Ovary (tissue), 9 donors: ENCODE measurements around the gene IFIT3. TPM values are rescaled to one million over a fixed set of nuclear protein-coding genes. Genes with fewer than 3 reads are reported as not detected.

Experiments
- DNase-seq, 5 donors: peaks; one replicate each; pipeline ENCODE4 v3.0.0-alpha.2; 2019 to 2020
- H3K27ac ChIP-seq, 2 donors: fragments of 200-600 bp; one replicate each; pipeline versions ENCODE4 v1.5.1 to v1.8.0; 2019 to 2022
- H3K27me3 ChIP-seq: fragments of 200-600 bp; one replicate; pipeline ENCODE4 v1.8.0; 2022
- H3K36me3 ChIP-seq: fragments of 200-600 bp; sonication (generic); one replicate; pipeline ENCODE4 v1.5.1; 2019
- H3K4me1 ChIP-seq: one replicate; pipeline ENCODE4 v1.8.1; 2013; ENCODE audit warnings: mild to moderate bottlenecking, moderate library complexity; ENCODE audit not compliant: insufficient read depth
- H3K4me3 ChIP-seq: fragments of 200-600 bp; sonication (generic); one replicate; pipeline ENCODE4 v1.5.1; 2017
- H3K9me3 ChIP-seq, 2 donors: fragments of 200-600 bp in 1 of 2; sonication (generic) in 1 of 2; one replicate each; pipeline versions ENCODE4 v1.5.1 to v1.8.1; 2013 to 2019; ENCODE audit warnings: mild to moderate bottlenecking in 1 of 2, moderate library complexity in 1 of 2
- CTCF ChIP-seq, 3 donors: fragments of 450-650 bp in 2 of 3; fragments of 200-600 bp in 1 of 3; IDR thresholded peaks; one replicate each; pipeline versions ENCODE4 v1.5.1 to v1.8.0; 2016 to 2022; ENCODE audit warnings: antibody characterized with exemption in 3 of 3, mild to moderate bottlenecking in 1 of 3
- EP300 ChIP-seq: sonication (generic); formaldehyde crosslinking; IDR thresholded peaks from one replicate; pipeline ENCODE4 v1.6.1; 2017; ENCODE audit warnings: antibody characterized with exemption
- POLR2A ChIP-seq: fragments of 450-650 bp; IDR thresholded peaks from one replicate; pipeline ENCODE4 v1.6.1; 2017; ENCODE audit warnings: antibody characterized with exemption, mild to moderate bottlenecking, moderate library complexity
- WGBS, 3 donors: extraction: QIAGEN DNeasy Blood & Tissue Kit in 1 of 3; methylation state at CpG; one replicate each; pipeline versions ENCODE4 v1.1.5 to v1.1.7; 2013 to 2017; 5-methylcytosine and 5-hydroxymethylcytosine counted together
- intact Hi-C, 4 donors: fragments of 100-400 bp; cut with DNase I; formaldehyde crosslinking; loops; one replicate each; pipeline versions ENCODE4 v1.11.0 to v1.15.1; 2022 to 2023
- polyA plus RNA-seq, 2 donors: library from polyadenylated mRNA; stranded (reverse); fragments of 200-250 nt in 1 of 2; fragments of 350-450 nt in 1 of 2; fragmentation: Illumina TruSeq in 1 of 2; extraction: RNeasy Lipid Tissue Mini Kit (QIAGEN cat#74804) in 1 of 2; gene quantifications; one replicate each; pipeline ENCODE4 v1.2.3, GENCODE V29; 2013 to 2014
- total RNA-seq, 7 donors: library from RNA; depleted of rRNA in 2 of 7; stranded (reverse); fragments of >200 nt in 2 of 7; fragmentation: NEBNext Ultra II Directional in 3 of 7; extraction: Animal tissue kit (Norgen Biotek cat#: 25700) in 3 of 7; gene quantifications; one replicate each; pipeline versions ENCODE4 v1.1.0 to v1.2.4, GENCODE V29; 2016 to 2023
- donor health status: DM: no; HTN: no; CAD: no; lungs with moderate emphysema.
- donor health status: DM: no; HTN: no; CAD: no.
- donor health status: Bipolar disorder and iron deficiency.
- donor health status: DM: yes; HTN: yes; CAD: no.
- donor health status: DM: no; HTN: no; CAD: no.
- donor health status: DM: yes; HTN: yes; CAD: no.

IFIT3 gene
- total and polyA plus RNA-seq, 9 donors, result 5.7 to 31.5 (median 12.2) TPM

- H3K4me3 ChIP-seq, result no peak overlapping the region
- no peaks in the 10 kb centered on the region for H3K36me3 ChIP-seq
- intact Hi-C loops, result no loop called here
- H3K27me3 ChIP-seq, result no peaks in the 10 kb centered on the region
- H3K4me1 ChIP-seq, result no peaks in the 10 kb centered on the region
- DNase-seq, result no peak
- H3K9me3 ChIP-seq, result no peaks in the 10 kb centered on the region
- H3K27ac ChIP-seq, result no peak overlapping the region
- no peak for TF ChIP-seq CTCF (IDR thresholded peaks at IDR 0.05)
- no peak for TF ChIP-seq POLR2A
- TF ChIP-seq EP300, result no peak
Measured at GRCh38 chr10:89360157-89360556, 32.4 kb downstream of the IFIT3 start.

- H3K27me3 ChIP-seq, result no peaks in the 10 kb centered on the region
- H3K27ac ChIP-seq, result no peak overlapping the region
- DNase-seq, result no peak
- H3K36me3 ChIP-seq, result no peaks in the 10 kb centered on the region
- no peak overlapping the region for H3K4me3 ChIP-seq
- intact Hi-C loops, result no loop called here
- no peaks in the 10 kb centered on the region for H3K9me3 ChIP-seq
- no peak for TF ChIP-seq CTCF (IDR thresholded peaks at IDR 0.05)
- TF ChIP-seq EP300, result no peak
- TF ChIP-seq POLR2A, result no peak
- H3K4me1 ChIP-seq, result no peaks in the 10 kb centered on the region
Measured at GRCh38 chr10:89362929-89363328, 35.1 kb downstream of the IFIT3 start.

GRCh38 chr10:89363729-89364442 is 36.1 kb downstream of the IFIT3 start:
- no peaks in the 10 kb centered on the region for H3K36me3 ChIP-seq
- DNase-seq, result no peak
- TF ChIP-seq CTCF (IDR thresholded peaks at IDR 0.05) (no peak), EP300 (no peak)
- H3K9me3 ChIP-seq, result no peaks in the 10 kb centered on the region
- no peak overlapping the region for H3K27ac ChIP-seq
- 87 to 90% (median 89%) methylated on average over 6 of the region's 6 CpGs for WGBS, 3 donors
- H3K4me3 ChIP-seq, result no peak overlapping the region
- H3K4me1 ChIP-seq, result no peaks in the 10 kb centered on the region
- intact Hi-C loops, result no loop called here
- no peaks in the 10 kb centered on the region for H3K27me3 ChIP-seq

GRCh38 chr10:89364531-89364930 is 36.7 kb downstream of the IFIT3 start:
- 95 to 98% (median 97%) methylated on average over 1 of the region's 1 CpG for WGBS, 3 donors
- intact Hi-C loops, result no loop called here
- no peak for DNase-seq
- no peak for TF ChIP-seq EP300
- no peak for TF ChIP-seq CTCF (IDR thresholded peaks at IDR 0.05)
- no peak for TF ChIP-seq POLR2A
- no peak overlapping the region for H3K4me3 ChIP-seq
- H3K27ac ChIP-seq, result no peak overlapping the region
- no peaks in the 10 kb centered on the region for H3K9me3 ChIP-seq
- no peaks in the 10 kb centered on the region for H3K36me3 ChIP-seq
- H3K4me1 ChIP-seq, result peaks cover 4% of the 10 kb centered on the region
- H3K27me3 ChIP-seq, result no peaks in the 10 kb centered on the region
